C1 segment of cervical spinal cord (tissue), 14 donors: ENCODE results near the gene MAPK1.
"Not testable (repeated sequence)": the region's sequence is repeated elsewhere in the genome, so short reads cannot be mapped to it uniquely, and the experiment has no call there.

Experiments
- DNase-seq, 14 donors: peaks; one replicate each; lab custom pipeline; 2025; lab: John Stamatoyannopoulos, UW

MAPK1 gene

GRCh38 chr22:21819183-21819770 is 48.2 kb downstream of the MAPK1 start:
- no peak for DNase-seq

- no peak for DNase-seq
These were observed 48.8 kb downstream of the MAPK1 start for GRCh38 chr22:21818487-21819182.

GRCh38 chr22:21817497-21817853 is 50.0 kb downstream of the MAPK1 start:
- DNase-seq: not testable (repeated sequence)

GRCh38 chr22:21816787-21817496 is 50.5 kb downstream of the MAPK1 start:
- DNase-seq: no peak

GRCh38 chr22:21816472-21816786 is 51.0 kb downstream of the MAPK1 start:
- DNase-seq: no peak

DNA sequence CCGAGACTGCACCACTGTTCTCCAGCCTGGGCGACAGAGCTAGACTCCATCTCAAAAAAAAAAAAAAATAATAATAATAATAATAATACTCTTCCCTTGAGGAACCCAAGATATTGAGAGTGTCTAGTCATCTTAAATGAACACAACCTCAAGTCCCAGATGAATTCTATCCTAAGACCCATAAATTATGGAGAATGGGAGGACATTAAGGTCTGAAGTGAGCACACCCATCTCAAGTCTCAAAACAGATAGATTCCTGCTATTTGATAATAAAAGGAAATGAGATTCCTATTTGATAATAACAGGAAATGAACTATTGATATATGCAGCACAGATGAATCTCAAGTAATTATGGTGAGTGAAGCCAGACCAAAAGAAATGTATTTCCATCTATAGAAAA is 51.5 kb downstream of the MAPK1 start:
- DNase-seq: no peak

DNA sequence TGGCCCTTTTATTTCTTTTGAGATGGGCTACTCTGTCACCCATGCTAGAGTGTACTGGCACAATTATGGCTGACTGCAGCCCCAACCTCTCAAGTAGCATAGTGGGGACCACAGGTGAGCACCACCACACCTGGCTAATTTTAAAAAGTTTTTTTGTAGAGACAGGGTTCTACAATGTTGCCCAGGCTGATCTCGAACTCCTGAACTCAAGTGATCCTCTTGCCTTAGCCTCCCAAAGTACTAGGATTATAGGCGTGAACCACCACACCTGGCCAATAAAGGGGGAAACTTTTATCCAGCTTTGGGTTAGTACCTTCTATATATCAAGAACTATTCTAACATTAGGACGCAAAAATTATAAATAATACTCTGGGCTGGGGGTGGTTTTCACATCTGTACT is 52.1 kb downstream of the MAPK1 start:
- no peak for DNase-seq

DNA sequence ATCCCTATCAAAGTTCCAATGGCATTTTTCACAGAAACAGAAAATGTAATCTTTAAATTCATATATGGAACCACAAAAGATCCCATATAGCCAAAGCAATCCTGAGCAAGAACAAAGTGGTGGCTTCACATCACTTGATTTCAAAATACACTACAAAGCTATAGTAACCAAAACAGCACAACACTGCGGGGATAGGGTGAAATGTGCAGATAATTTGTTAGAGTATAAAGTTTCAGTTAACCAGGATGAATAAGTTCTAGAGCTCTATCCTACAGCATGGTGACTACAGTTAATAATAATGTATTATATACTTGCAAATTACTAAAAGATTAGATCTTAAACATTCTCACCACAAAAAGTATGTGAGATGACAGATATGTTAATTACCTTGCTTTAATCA is 55.5 kb downstream of the MAPK1 start:
- DNase-seq: no peak

DNA sequence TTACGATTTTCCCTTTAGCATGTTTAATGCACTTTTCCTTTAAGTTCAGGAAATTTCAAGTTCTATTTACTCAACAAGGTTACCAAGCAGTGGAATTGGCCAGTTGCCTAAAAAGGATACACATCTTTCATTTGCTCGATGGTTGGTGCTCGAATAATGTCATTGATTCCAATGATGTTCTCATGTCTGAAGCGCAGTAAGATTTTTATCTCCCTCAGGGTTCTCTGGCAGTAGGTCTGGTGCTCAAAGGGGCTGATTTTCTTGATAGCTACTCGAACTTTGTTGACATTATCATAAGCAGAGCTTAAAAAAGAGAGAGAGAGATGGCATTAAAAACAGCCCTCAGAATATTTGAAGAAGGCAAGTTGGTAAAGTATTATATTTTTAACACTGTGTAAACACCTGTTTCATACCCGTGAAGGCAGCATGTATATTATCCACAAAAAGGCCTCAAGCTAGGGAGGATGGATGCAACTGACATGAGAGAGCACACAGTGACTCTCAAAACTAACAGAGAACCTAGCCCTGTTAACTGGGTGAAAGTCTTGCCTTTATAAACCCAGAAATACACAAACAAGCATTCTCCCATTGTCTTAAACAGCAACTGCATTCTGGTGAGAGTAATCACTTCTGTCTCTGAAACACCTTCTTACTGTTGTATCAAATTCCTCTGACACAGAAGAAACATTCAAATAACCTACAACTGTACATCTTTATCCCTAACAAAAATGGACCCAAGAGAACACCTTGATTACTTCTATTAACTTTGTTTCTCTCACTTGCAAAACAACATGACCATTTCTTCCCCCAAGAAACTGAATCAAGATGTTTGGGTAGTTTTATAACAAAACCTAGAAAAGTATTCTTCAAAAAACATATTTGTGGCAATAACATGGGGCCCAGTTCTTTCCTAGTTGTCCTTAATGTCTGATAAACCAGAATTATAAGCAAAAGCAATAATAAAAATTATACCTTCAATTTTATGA is 59.6 kb downstream of the MAPK1 start:
- DNase-seq: no peak

DNA sequence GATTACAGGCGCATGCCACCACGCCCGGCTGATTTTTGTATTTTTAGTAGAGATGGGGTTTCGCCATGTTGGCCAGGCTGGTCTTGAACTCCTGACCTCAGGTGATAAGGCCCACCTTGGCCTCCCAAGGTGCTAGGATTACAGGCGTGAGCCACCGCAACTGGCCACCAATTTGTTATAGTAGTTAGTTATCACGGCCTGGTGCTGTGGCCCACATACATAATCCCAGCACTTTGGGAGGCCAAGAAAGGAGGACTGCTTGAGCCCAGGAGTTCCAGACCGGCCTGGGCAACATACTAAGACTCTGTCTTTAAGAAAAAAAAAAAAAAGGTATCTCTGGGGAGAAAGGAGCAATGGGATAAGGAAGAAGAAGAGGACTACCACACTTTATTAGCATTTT is 62.1 kb downstream of the MAPK1 start:
- DNase-seq: not testable (repeated sequence)

GRCh38 chr22:21803811-21804249 is 63.6 kb downstream of the MAPK1 start:
- DNase-seq: peak in 6 of 14 donors; percentile 6 to 21 (median 14)

DNA sequence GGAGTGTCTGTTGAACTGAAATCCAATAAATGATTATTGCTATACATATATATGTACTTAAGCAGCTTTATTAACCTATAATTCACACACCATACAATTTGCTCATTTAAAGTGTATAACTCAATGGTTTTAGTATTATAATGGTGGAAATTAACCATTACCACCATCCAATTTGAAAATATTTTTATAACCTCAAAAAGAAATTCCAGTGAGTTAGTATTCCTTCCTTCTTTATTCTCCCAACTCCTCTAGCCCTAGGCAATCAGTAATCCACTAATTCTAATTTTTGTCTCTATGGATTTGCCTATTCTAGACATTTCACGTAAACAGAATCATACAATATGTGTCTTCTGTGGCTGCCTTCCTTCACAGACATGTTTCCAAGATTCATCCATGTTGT is 64.8 kb downstream of the MAPK1 start:
- no peak for DNase-seq

GRCh38 chr22:21802056-21802455 is 65.4 kb downstream of the MAPK1 start:
- no peak for DNase-seq

- not testable (repeated sequence) for DNase-seq
These were observed 66.2 kb downstream of the MAPK1 start for GRCh38 chr22:21801304-21801644.

- DNase-seq: no peak
These were observed 66.7 kb downstream of the MAPK1 start for GRCh38 chr22:21800552-21801303.

GRCh38 chr22:21797444-21798221 is 69.8 kb downstream of the MAPK1 start:
- DNase-seq: no peak

DNA sequence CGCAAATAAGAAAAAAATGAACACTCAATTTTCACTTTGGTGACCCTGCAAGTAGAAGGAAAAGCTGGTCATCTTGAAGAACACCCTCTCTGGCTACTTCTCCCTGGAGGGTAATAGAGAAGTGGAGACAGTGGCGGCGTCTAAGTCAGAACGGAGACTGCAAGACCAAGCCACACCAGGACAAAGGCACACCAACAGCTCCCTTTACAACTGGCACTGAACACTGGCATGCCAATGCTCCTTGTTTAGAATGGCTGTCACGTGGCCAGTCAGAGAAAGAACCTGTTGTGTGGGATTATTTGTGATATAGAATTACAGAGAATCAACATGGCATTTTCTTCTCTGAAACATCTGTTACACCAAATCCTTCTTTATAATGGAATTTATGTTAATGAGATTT is 70.6 kb downstream of the MAPK1 start:
- peak in 9 of 14 donors; percentile 4 to 52 (median 31) for DNase-seq

DNA sequence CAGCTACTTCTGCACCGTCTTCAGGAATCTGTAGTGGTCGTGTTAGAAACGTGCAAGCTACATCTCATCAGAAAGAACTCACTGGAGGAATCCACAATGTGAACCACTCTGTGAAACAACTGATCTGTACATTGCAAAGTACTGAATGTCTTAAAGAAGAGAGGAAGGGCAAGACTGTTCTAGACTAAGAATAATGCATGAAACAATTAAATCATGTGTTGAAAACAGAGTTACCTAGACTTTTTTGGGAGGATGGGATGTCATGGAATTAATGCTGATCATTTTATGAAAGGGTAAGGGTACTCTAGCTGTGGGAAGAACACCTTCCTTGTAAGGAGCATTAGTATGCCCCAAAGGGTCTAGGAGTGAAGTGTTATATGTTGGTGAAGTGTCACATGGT is 71.2 kb downstream of the MAPK1 start:
- DNase-seq: no peak

- not testable (repeated sequence) for DNase-seq
These were observed 73.7 kb downstream of the MAPK1 start for GRCh38 chr22:21793716-21794115.
